Skeletal muscle cell (primary cell): ENCODE measurements around the gene DHH.
A peak's percentile ranks its signal among the peaks of the same experiment; 100 is the strongest.

Source experiments
- DNase-seq: peaks from one replicate; pipeline ENCODE4 v3.0.0-alpha.2; 2010; ENCODE audit warnings: low read depth
- H3K4me3 ChIP-seq: 2 replicates; pipeline ENCODE4 v1.5.1; 2011; ENCODE audit warnings: low read depth, mild to moderate bottlenecking, control low read depth, low read length, moderate library complexity

The DHH gene

GRCh38 chr12:49055092-49055491 lies 39.5 kb downstream of the DHH start:
- no peak for DNase-seq
- no peak overlapping the region for H3K4me3 ChIP-seq

GRCh38 chr12:49054524-49054923 lies 40.1 kb downstream of the DHH start:
- no peak overlapping the region for H3K4me3 ChIP-seq

GRCh38 chr12:49054096-49054495 lies 40.5 kb downstream of the DHH start:
- DNase-seq, result no peak
- H3K4me3 ChIP-seq, result no peak overlapping the region

More at GRCh38 chr12:49054524-49054923, 40.1 kb downstream of the DHH start:
- DNase-seq, result no peak

- no peak overlapping the region for H3K4me3 ChIP-seq
- DNase-seq, result no peak
These were observed 42.0 kb downstream of the DHH start for GRCh38 chr12:49052451-49053208.

GRCh38 chr12:49051777-49052438 lies 42.7 kb downstream of the DHH start:
- no peak overlapping the region for H3K4me3 ChIP-seq
- DNase-seq, result no peak

GRCh38 chr12:49051373-49051764 lies 43.2 kb downstream of the DHH start:
- no peak for DNase-seq
- H3K4me3 ChIP-seq, result no peak overlapping the region

- no peak for DNase-seq
- no peak overlapping the region for H3K4me3 ChIP-seq
These were observed 43.9 kb downstream of the DHH start for GRCh38 chr12:49050507-49051372.

- no peak overlapping the region for H3K4me3 ChIP-seq
- DNase-seq, result peak; percentile 6
These were observed 44.9 kb downstream of the DHH start for GRCh38 chr12:49049566-49050224.

GRCh38 chr12:49048953-49049352 lies 45.6 kb downstream of the DHH start:
- no peak for DNase-seq
- no peak overlapping the region for H3K4me3 ChIP-seq

GRCh38 chr12:49046129-49046895 lies 48.3 kb downstream of the DHH start:
- no peak overlapping the region for H3K4me3 ChIP-seq
- DNase-seq, result no peak

- DNase-seq, result no peak
- H3K4me3 ChIP-seq, result no peak overlapping the region
These were observed 49.9 kb downstream of the DHH start for GRCh38 chr12:49044660-49045059.

- no peak for DNase-seq
- H3K4me3 ChIP-seq, result no peak overlapping the region
These were observed 50.7 kb downstream of the DHH start for GRCh38 chr12:49043856-49044258.

GRCh38 chr12:49043241-49043640 lies 51.4 kb downstream of the DHH start:
- H3K4me3 ChIP-seq, result no peak overlapping the region
- DNase-seq, result no peak

GRCh38 chr12:49041881-49042484 lies 52.6 kb downstream of the DHH start:
- H3K4me3 ChIP-seq, result no peak overlapping the region
- DNase-seq, result no peak

GRCh38 chr12:49041036-49041880 lies 53.3 kb downstream of the DHH start:
- H3K4me3 ChIP-seq, result no peak overlapping the region
- DNase-seq, result no peak

- H3K4me3 ChIP-seq, result no peak overlapping the region
- no peak for DNase-seq
These were observed 54.2 kb downstream of the DHH start for GRCh38 chr12:49040364-49040855.
